Activated naive CD4-positive, alpha-beta T cell treated with anti-CD3 and anti-CD28 coated beads, Interleukin-2, amount 50 U/mL, for 24 hours (primary cell): ENCODE data around the gene LRTM2.

Source experiments
- H3K27ac Mint-ChIP-seq: one replicate; pipeline ENCODE4 v1.8.0; 2021; ENCODE audit warnings: mild to moderate bottlenecking, mixed read lengths
- H3K27me3 Mint-ChIP-seq: one replicate; pipeline ENCODE4 v1.8.0; 2021; ENCODE audit warnings: mixed read lengths
- H3K36me3 Mint-ChIP-seq: one replicate; pipeline ENCODE4 v1.8.0; 2021; ENCODE audit warnings: mixed read lengths
- H3K4me1 Mint-ChIP-seq: one replicate; pipeline ENCODE4 v1.8.0; 2021; ENCODE audit warnings: mixed read lengths
- H3K4me3 Mint-ChIP-seq: one replicate; pipeline ENCODE4 v1.8.0; 2021; ENCODE audit warnings: mild to moderate bottlenecking, mixed read lengths
- H3K9me3 Mint-ChIP-seq: one replicate; pipeline ENCODE4 v1.8.0; 2021; ENCODE audit warnings: mixed read lengths

LRTM2 gene

DNA sequence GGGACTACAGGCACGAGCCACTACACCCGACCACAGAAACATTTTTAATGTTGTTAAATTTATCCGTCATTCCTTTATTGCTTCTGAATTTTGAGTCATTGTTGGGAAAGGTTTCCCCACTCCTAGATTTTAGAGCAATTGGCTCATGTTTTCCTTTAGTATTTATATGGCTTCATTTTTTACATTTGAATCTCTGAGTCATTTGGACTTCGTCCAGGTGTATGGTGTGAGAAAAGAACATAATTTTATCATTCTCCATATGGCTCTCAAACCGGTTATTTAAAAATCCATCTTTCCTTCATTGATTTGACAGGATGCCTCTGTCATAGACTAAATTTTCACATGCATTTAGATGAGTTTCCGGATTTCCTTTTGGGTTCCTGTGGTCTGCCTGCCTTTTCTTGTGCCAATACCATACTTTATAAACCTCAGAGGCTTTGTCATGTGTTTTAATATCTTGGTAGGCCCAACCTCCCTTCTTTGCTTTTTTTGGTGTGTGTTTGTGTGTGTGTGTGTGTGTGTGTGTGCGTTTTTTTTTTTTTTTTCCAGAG, 30.9 kb downstream of the LRTM2 start:
- no peaks in the 10 kb centered on the region for H3K9me3 Mint-ChIP-seq
- H3K4me3 Mint-ChIP-seq, result no peak overlapping the region
- H3K27me3 Mint-ChIP-seq, result no peaks in the 10 kb centered on the region
- no peak overlapping the region for H3K27ac Mint-ChIP-seq
- no peaks in the 10 kb centered on the region for H3K4me1 Mint-ChIP-seq
- H3K36me3 Mint-ChIP-seq, result no peaks in the 10 kb centered on the region

DNA sequence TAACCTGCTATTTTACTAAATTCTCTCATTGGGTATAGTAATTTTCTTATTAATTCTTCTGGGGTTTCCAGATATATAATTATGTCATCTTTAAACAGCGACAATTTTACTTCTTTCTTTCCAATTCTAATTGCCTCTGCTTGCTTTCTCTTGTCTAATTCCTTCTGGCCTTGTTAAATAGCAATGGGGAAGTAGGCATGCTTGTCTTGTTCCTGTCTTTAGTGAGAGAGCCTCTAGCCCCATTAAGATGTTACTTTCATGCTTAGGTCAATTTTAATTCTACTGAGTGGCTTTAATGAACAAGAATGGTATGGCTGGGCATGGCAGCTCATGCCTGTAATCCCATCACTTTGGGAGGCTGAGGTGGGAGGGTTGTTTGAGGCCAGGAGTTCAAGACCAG, 31.7 kb downstream of the LRTM2 start:
- H3K4me1 Mint-ChIP-seq, result no peaks in the 10 kb centered on the region

DNA sequence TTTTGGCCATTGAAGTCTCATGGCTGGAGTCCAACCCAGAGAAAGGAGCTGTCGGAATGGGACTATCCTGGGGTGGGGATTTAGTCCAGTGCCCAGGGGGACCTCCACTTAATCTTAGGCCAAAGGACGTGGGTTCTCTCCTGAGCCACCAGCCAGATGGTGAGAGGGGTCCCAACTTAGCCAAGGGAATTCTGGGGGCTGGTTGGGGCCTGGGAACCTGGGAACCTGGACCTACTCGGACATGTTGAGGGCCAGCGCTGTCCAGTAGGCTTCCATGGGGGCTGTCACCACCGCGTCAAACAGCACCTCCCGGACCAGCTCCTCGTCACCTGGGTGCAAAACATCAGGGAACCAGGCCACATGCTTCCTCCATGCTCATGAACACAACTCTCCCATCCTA, 33.4 kb downstream of the LRTM2 start:
- Mint-ChIP-seq H3K4me1 (no peaks in the 10 kb centered on the region), H3K9me3 (no peaks in the 10 kb centered on the region), H3K36me3 (no peaks in the 10 kb centered on the region), H3K4me3 (no peak overlapping the region), H3K27me3 (peaks cover 2% of the 10 kb centered on the region), H3K27ac (no peak overlapping the region)

More for the DNA sequence above, 31.7 kb downstream of the LRTM2 start:
- Mint-ChIP-seq H3K9me3 (no peaks in the 10 kb centered on the region), H3K4me3 (no peak overlapping the region), H3K27me3 (peaks cover 2% of the 10 kb centered on the region), H3K36me3 (no peaks in the 10 kb centered on the region), H3K27ac (no peak overlapping the region)

DNA sequence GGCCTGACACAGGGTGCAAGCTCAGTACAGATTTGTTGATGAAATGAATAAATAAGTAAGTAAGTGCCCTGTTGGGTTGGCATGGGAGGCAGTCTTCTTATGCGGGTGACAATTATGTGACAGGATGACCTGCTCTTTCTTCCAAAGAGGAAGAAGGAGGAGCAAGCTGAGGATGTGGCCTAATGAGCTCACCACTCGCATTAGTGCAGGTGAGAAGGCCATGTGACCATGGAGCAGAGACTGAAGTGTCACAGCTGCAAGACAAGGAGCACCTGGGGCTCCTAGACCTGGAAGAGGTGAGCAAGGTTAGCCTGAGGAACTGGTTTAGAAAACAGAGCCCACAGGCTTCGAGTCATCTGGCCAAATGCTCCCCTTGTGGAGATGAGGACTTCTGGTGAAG, 34.9 kb downstream of the LRTM2 start:
- H3K4me1 Mint-ChIP-seq, result no peaks in the 10 kb centered on the region
- H3K27ac Mint-ChIP-seq, result no peak overlapping the region
- H3K9me3 Mint-ChIP-seq, result no peaks in the 10 kb centered on the region
- no peak overlapping the region for H3K4me3 Mint-ChIP-seq
- H3K36me3 Mint-ChIP-seq, result no peaks in the 10 kb centered on the region
- peaks cover 2% of the 10 kb centered on the region for H3K27me3 Mint-ChIP-seq

DNA sequence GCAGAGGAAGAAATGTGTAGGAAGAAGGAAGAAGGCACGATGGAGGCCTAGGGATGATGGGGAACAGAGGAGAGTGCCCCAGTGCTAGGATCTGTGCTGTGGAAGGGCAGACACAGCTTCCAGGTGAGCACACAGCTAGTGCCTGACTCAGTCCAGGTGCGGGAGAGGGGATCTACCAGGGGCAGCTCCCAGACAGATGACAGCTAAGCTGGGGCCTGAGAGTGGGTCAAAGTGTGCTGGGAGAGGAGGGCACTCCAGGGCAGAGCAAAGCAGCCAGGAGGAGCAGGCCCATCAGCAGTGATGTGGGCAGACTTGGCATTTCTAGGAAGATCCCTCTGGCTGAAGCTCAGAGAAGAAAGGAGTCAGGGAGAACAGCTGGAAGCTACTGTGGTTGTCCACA, 36.7 kb downstream of the LRTM2 start:
- Mint-ChIP-seq H3K27ac (no peak overlapping the region), H3K4me1 (no peaks in the 10 kb centered on the region), H3K9me3 (no peaks in the 10 kb centered on the region), H3K27me3 (peaks cover 2% of the 10 kb centered on the region), H3K4me3 (no peak overlapping the region), H3K36me3 (no peaks in the 10 kb centered on the region)

DNA sequence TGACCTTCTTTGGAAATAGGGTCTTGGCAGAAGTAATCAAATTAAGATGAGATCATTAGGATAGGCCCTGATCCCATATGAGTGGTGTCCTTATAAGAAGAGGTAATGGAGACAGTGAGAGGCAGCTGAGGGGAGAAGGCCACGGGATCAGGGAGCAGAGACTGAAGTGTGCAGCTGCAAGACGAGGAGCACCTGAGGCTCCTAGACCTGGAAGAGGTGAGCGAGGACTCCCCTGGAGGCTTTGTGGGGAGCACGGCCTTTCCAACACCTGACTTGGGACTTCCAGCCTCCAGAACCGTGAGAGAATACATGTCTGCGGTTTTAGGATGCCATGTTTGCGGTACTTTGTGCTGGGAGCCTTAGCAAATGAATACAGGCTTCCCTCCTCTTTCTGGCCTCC, 37.5 kb downstream of the LRTM2 start:
- H3K4me3 Mint-ChIP-seq, result no peak overlapping the region
- H3K9me3 Mint-ChIP-seq, result no peaks in the 10 kb centered on the region
- H3K4me1 Mint-ChIP-seq, result no peaks in the 10 kb centered on the region
- H3K27ac Mint-ChIP-seq, result no peak overlapping the region
- peaks cover 2% of the 10 kb centered on the region for H3K27me3 Mint-ChIP-seq
- H3K36me3 Mint-ChIP-seq, result no peaks in the 10 kb centered on the region

DNA sequence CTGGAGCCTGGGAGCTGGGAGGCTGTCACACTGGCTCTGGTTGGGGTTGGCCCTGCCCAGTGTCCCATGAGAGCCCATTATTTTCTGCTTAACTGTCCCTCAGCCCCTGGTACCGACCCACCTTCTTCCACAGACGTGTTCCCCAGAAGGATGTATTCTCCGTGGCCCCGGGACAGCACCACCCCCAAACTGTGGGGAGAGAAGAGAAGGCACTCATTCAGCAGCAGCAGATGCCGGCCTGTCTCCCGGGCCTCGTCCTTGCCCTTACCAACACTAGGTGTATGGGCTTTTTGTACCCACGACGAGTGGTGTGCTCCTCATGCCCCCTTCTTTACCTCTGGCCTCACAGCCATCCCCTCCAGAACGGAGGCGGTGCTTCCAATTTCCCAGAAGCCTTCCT, 38.1 kb downstream of the LRTM2 start:
- no peak overlapping the region for H3K27ac Mint-ChIP-seq
- H3K36me3 Mint-ChIP-seq, result no peaks in the 10 kb centered on the region
- no peaks in the 10 kb centered on the region for H3K9me3 Mint-ChIP-seq
- H3K4me1 Mint-ChIP-seq, result no peaks in the 10 kb centered on the region
- peaks cover 2% of the 10 kb centered on the region for H3K27me3 Mint-ChIP-seq
- no peak overlapping the region for H3K4me3 Mint-ChIP-seq

DNA sequence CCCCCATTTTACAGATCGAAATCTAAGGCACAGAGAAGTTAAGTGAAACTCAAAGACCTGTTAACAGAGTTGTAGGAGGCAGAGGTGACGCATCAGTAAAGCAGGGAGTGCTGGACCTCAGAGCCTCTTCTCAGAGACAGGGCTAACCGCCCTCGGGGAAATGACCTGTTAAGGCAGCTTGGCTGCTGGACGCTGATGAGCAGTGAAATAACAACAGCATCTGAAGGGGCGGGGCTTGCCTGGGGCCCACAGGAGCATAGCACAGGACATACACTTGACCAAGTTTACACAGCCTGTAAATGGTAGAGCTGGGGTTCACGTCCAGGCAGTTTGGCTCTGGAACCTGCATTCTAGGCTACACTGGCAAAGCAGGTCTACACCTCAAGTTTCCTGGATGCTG, 39.3 kb downstream of the LRTM2 start:
- Mint-ChIP-seq H3K27me3 (peaks cover 3% of the 10 kb centered on the region), H3K36me3 (no peaks in the 10 kb centered on the region), H3K9me3 (no peaks in the 10 kb centered on the region), H3K4me1 (no peaks in the 10 kb centered on the region), H3K4me3 (no peak overlapping the region), H3K27ac (no peak overlapping the region)

DNA sequence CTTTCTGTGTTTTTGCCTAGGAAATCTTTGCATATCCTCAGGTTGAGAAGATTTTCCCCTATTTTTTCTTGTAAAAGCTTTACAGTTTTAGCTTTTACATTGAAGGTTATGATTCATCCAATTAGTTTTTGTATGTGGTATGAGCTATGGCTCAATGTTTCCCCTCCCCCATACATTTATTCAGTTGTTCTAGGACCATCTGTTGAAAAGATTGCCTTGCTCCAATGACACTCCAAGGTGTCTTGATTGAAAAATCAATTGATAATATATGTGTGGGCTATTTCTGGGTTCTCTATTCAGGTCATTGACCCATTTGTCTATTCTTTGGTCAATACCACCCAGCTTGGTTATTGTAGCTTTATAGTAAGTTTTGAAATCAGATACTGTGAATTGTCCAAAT, 42.6 kb downstream of the LRTM2 start:
- peaks cover 2% of the 10 kb centered on the region for H3K36me3 Mint-ChIP-seq
- H3K27me3 Mint-ChIP-seq, result peaks cover 8% of the 10 kb centered on the region
- H3K4me1 Mint-ChIP-seq, result no peaks in the 10 kb centered on the region
- H3K27ac Mint-ChIP-seq, result no peak overlapping the region
- H3K9me3 Mint-ChIP-seq, result no peaks in the 10 kb centered on the region
- no peak overlapping the region for H3K4me3 Mint-ChIP-seq

DNA sequence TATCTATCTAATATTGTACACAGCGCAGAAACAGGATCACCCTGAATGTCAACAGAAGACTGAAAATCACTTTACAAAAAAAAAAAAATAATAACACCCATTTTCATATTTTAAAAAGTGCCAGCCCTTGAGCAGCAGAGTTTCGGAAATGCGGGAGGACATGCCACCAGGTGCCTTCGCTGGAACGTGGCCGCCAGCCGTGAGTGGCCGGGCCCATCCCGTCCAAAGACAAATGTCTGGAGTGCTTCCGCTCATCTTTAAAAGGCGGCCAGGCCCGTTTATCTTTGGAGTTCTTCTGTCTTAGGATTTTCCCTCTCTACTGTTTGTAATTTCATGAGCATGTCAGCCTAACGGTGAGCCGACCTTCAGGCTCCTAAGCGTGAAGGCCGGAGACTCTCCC, 43.5 kb downstream of the LRTM2 start:
- no peak overlapping the region for H3K27ac Mint-ChIP-seq
- no peaks in the 10 kb centered on the region for H3K9me3 Mint-ChIP-seq
- H3K27me3 Mint-ChIP-seq, result peaks cover 10% of the 10 kb centered on the region
- no peak overlapping the region for H3K4me3 Mint-ChIP-seq
- peaks cover 2% of the 10 kb centered on the region for H3K36me3 Mint-ChIP-seq
- H3K4me1 Mint-ChIP-seq, result no peaks in the 10 kb centered on the region

DNA sequence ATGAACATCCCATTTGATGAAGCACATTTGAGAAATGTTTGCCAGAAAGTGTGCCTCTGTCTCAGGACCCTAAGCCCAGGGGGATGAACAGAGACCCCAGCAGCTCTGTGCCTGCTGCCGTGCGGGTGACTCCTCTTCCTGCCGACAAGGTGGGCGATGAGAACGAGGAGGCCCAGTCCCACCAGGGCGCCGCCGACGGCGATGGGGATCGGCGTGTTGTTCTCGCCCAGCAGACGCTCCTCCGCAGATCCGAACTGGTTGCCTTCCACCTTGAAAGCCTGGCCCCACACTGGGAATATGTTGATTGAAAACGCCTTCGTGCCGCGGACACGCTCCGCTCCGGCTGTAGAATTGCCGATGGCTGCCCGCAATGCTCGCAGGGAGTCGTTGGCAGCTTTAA, 44.1 kb downstream of the LRTM2 start:
- Mint-ChIP-seq H3K4me1 (no peaks in the 10 kb centered on the region), H3K36me3 (peaks cover 2% of the 10 kb centered on the region), H3K27ac (no peak overlapping the region), H3K27me3 (peaks cover 11% of the 10 kb centered on the region), H3K4me3 (no peak overlapping the region), H3K9me3 (no peaks in the 10 kb centered on the region)

DNA sequence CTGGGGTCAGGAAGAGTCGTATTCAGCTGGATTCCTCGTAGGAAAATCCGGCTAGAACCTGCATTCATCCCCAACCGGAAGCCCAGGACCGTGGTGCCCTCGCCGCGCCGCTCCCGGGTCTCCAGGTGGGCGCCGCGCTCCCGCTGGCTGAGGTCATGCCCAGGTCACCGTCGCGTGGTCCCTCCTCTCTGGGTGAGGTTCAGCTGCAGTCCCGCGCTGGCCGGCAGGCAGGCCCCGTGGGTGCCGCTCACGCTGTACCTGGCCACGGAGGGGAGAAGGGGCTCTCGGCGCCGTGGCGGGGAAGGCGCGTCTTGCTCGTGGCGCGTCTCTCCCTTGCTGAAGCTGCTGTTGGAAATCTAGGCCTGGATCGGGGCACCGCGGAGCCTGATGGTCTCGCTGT, 44.5 kb downstream of the LRTM2 start:
- Mint-ChIP-seq H3K9me3 (no peaks in the 10 kb centered on the region), H3K27me3 (peaks cover 15% of the 10 kb centered on the region), H3K4me1 (no peaks in the 10 kb centered on the region), H3K27ac (no peak overlapping the region), H3K36me3 (peaks cover 2% of the 10 kb centered on the region), H3K4me3 (no peak overlapping the region)

DNA sequence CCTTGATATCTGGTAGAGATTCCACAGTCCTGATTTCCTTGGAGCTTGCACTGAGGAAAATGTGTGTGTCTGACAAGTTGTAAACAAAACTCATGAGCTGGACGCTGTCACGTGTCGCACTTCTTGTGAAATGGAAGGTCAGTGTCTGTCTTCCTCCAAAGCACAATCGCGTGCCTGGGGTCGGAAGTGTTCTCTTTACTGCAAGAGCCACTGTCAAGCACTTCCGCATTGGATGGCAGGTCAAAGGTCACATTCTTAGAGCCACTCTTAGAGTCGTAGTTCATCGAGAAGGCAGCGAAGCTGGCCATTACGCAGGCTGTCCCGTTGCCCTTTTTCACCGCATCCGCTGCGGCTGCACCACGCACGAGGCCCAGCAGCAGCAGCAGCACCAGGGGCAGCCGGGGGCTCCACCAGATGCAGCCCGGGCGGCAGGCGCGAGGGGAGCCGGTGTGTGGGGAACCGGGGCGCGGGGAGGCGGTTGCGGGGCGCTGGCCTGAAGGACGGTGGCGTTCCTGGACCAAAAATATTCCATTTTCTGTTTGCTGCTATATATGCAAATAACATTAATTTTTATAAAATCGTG, 45.0 kb downstream of the LRTM2 start:
- no peak overlapping the region for H3K4me3 Mint-ChIP-seq
- no peak overlapping the region for H3K27ac Mint-ChIP-seq
- H3K27me3 Mint-ChIP-seq, result peaks cover 15% of the 10 kb centered on the region
- peaks cover 2% of the 10 kb centered on the region for H3K36me3 Mint-ChIP-seq
- no peaks in the 10 kb centered on the region for H3K4me1 Mint-ChIP-seq
- no peaks in the 10 kb centered on the region for H3K9me3 Mint-ChIP-seq

DNA sequence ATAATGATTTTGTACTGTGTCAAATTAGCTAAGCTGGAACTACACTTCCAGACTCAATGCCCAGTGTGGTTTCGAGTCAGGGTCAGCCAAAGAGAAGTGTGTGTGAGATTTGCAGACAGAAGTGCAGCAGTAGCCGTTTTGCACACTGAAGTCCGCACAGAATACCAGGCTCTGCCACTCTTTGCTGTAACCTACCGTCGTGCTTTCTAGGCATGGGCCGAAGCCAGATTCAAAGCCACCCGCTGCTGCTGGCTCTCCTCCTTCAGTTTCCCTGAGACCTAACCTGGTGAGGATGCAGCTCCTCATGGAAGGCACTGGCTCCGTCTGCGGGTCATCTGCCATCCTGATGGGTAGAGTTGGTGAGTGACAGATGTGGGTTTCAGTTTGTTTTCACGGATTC, 48.8 kb downstream of the LRTM2 start:
- no peak overlapping the region for H3K27ac Mint-ChIP-seq
- H3K9me3 Mint-ChIP-seq, result no peaks in the 10 kb centered on the region
- peaks cover 2% of the 10 kb centered on the region for H3K36me3 Mint-ChIP-seq
- H3K27me3 Mint-ChIP-seq, result peaks cover 15% of the 10 kb centered on the region
- no peak overlapping the region for H3K4me3 Mint-ChIP-seq
- no peaks in the 10 kb centered on the region for H3K4me1 Mint-ChIP-seq

DNA sequence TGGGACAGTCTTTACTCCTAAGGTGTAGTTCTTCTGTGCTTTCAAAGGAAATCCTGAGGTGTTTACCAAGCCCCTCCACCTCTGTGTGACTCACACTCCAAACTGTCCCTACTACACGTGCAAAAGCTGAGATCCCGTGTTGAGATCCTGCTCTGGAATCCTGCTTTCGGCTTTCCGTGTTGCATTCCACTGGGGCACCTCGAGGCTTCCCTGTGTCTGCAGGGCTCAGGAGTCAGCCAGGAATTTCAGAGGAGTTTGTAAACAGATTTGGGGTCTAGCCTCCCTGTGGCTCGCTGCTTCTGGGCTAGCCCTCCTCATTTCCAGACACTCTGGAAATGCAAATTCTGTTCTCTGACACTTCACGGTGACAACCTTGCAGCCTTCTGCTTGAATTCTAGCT, 49.7 kb downstream of the LRTM2 start:
- Mint-ChIP-seq H3K4me1 (no peaks in the 10 kb centered on the region), H3K36me3 (peaks cover 2% of the 10 kb centered on the region), H3K27me3 (peaks cover 14% of the 10 kb centered on the region), H3K9me3 (no peaks in the 10 kb centered on the region), H3K27ac (no peak overlapping the region), H3K4me3 (no peak overlapping the region)

DNA sequence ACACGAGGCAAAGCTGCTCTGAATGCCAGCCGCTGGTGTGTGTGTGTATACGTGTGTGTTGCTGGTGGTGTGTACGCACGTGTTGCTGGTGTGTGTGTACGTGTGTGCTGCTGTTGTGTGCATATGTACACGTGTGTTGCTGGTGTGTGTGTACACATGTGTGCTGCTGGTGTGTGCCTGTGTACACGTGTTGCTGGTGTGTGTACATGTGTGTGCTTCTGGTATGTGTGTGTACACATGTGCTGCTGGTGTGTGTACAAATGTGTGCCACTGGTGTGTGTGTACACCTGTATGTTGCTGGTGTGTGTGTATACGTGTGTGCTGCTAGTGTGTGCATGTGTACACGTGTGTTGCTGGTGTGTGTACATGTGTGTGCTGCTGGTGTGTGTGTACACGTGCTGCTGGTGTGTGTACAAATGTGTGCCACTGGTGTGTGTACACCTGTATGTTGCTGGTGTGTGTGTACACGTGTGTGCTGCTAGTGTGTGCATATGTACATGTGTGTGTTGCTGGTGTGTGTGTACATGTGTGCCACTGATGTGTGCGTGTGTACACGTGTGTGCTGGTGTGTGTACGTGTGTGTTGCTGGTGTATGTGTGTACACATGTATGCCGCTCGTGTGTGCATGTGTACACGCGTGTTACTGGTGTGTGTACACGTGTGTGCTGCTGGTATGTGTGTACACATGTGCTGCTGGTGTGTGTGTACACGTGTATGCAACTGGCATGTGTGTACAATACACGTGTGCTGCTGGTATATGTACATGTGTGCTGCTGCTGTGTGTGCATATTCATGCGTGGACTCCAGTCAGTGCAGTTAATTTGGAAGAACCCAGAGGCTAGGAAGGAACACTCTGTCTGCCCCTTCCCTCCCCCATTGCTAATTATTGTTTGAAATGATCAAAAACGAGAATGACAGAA, 50.9 kb downstream of the LRTM2 start:
- peaks cover 2% of the 10 kb centered on the region for H3K36me3 Mint-ChIP-seq
- H3K4me3 Mint-ChIP-seq, result no peak overlapping the region
- peaks cover 10% of the 10 kb centered on the region for H3K27me3 Mint-ChIP-seq
- H3K9me3 Mint-ChIP-seq, result no peaks in the 10 kb centered on the region
- H3K4me1 Mint-ChIP-seq, result no peaks in the 10 kb centered on the region
- no peak overlapping the region for H3K27ac Mint-ChIP-seq
